H1 (cell line): ENCODE data around the gene TNFSF4. TPM values are rescaled to one million over a fixed set of nuclear protein-coding genes. Genes with fewer than 3 reads are reported as not detected.

Source experiments
- GABPA ChIP-seq: IDR thresholded peaks from 2 replicates; pipeline ENCODE4 v1.6.1; 2011; ENCODE audit warnings: mild to moderate bottlenecking, low read length, moderate library complexity, borderline replicate concordance; ENCODE audit not compliant: insufficient read depth
- MAFK ChIP-seq: IDR thresholded peaks from 2 replicates; pipeline ENCODE4 v1.6.1; 2012; ENCODE audit warnings: low read depth, mild to moderate bottlenecking, improper control_type of control experiment, low read length
- polyA plus RNA-seq, 7 experiments: library from polyadenylated mRNA; depleted of rRNA in 3 of 7; stranded (reverse) in 5 of 7; unstranded in 2 of 7; fragments of >200 nt in 5 of 7; fragments of 200-250 nt in 2 of 7; gene quantifications; 1 replicate in 5 of 7; 2 replicates in 1 of 7; 4 replicates in 1 of 7; pipeline versions ENCODE4 v1.2.1 to v1.2.3, GENCODE V29; 2011 to 2013; ENCODE audit warnings: missing spikeins in 2 of 7, mixed read lengths in 2 of 7
- total RNA-seq: library from RNA; stranded (reverse); fragmentation: NEBNext Ultra II Directional; extraction: Animal tissue kit (Norgen Biotek cat#: 25700); gene quantifications from 2 replicates; pipeline ENCODE4 v1.2.1, GENCODE V29; 2021
- TF ChIP-seq, protein P1 (sequence below): fragments of 300-600 bp; sonication (generic); IDR thresholded peaks from 2 replicates; pipeline ENCODE4 v1.7.1; 2012; ENCODE audit warnings: low read length, moderate library complexity, mild to moderate bottlenecking, inconsistent platforms; ENCODE audit not compliant: insufficient replicate concordance

TNFSF4 gene
- total and polyA plus RNA-seq, 2 of the 8 experiments (the other 6 are each of a cell fraction or from before 2014, with no cell fraction given) = 0.54 to 0.63 TPM

DNA sequence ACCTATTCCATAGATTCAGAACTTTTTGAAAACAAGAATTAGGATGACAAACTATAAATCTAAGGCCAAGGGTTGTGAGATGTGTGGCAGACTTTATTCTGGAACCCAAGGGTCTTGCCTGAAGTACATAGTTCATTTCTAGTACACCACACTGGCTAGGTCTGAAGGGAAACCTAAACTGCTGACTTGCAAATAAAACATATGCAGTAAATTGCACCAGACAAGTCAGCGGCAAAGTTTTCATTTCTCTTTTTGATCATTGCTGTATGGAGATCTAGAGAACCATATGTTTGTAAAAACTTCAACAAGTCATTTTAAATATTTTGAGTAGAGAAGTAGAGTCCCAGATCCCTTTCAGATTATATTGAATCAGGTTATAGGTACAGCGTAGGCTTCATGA is 43.9 kb downstream of the TNFSF4 start (continued):
- TF ChIP-seq, protein P1, sequence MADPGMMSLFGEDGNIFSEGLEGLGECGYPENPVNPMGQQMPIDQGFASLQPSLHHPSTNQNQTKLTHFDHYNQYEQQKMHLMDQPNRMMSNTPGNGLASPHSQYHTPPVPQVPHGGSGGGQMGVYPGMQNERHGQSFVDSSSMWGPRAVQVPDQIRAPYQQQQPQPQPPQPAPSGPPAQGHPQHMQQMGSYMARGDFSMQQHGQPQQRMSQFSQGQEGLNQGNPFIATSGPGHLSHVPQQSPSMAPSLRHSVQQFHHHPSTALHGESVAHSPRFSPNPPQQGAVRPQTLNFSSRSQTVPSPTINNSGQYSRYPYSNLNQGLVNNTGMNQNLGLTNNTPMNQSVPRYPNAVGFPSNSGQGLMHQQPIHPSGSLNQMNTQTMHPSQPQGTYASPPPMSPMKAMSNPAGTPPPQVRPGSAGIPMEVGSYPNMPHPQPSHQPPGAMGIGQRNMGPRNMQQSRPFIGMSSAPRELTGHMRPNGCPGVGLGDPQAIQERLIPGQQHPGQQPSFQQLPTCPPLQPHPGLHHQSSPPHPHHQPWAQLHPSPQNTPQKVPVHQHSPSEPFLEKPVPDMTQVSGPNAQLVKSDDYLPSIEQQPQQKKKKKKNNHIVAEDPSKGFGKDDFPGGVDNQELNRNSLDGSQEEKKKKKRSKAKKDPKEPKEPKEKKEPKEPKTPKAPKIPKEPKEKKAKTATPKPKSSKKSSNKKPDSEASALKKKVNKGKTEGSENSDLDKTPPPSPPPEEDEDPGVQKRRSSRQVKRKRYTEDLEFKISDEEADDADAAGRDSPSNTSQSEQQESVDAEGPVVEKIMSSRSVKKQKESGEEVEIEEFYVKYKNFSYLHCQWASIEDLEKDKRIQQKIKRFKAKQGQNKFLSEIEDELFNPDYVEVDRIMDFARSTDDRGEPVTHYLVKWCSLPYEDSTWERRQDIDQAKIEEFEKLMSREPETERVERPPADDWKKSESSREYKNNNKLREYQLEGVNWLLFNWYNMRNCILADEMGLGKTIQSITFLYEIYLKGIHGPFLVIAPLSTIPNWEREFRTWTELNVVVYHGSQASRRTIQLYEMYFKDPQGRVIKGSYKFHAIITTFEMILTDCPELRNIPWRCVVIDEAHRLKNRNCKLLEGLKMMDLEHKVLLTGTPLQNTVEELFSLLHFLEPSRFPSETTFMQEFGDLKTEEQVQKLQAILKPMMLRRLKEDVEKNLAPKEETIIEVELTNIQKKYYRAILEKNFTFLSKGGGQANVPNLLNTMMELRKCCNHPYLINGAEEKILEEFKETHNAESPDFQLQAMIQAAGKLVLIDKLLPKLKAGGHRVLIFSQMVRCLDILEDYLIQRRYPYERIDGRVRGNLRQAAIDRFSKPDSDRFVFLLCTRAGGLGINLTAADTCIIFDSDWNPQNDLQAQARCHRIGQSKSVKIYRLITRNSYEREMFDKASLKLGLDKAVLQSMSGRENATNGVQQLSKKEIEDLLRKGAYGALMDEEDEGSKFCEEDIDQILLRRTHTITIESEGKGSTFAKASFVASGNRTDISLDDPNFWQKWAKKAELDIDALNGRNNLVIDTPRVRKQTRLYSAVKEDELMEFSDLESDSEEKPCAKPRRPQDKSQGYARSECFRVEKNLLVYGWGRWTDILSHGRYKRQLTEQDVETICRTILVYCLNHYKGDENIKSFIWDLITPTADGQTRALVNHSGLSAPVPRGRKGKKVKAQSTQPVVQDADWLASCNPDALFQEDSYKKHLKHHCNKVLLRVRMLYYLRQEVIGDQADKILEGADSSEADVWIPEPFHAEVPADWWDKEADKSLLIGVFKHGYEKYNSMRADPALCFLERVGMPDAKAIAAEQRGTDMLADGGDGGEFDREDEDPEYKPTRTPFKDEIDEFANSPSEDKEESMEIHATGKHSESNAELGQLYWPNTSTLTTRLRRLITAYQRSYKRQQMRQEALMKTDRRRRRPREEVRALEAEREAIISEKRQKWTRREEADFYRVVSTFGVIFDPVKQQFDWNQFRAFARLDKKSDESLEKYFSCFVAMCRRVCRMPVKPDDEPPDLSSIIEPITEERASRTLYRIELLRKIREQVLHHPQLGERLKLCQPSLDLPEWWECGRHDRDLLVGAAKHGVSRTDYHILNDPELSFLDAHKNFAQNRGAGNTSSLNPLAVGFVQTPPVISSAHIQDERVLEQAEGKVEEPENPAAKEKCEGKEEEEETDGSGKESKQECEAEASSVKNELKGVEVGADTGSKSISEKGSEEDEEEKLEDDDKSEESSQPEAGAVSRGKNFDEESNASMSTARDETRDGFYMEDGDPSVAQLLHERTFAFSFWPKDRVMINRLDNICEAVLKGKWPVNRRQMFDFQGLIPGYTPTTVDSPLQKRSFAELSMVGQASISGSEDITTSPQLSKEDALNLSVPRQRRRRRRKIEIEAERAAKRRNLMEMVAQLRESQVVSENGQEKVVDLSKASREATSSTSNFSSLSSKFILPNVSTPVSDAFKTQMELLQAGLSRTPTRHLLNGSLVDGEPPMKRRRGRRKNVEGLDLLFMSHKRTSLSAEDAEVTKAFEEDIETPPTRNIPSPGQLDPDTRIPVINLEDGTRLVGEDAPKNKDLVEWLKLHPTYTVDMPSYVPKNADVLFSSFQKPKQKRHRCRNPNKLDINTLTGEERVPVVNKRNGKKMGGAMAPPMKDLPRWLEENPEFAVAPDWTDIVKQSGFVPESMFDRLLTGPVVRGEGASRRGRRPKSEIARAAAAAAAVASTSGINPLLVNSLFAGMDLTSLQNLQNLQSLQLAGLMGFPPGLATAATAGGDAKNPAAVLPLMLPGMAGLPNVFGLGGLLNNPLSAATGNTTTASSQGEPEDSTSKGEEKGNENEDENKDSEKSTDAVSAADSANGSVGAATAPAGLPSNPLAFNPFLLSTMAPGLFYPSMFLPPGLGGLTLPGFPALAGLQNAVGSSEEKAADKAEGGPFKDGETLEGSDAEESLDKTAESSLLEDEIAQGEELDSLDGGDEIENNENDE = no peak
- 0 out of 2 replicates have a peak, but pooled peaks have one; percentile 21 for TF ChIP-seq MAFK
- TF ChIP-seq GABPA = no peak
- TF ChIP-seq, all 59 proteins: peak for 1
